Measurements from ENCODE around the gene STK11IP. TPM values are rescaled to one million over a fixed set of nuclear protein-coding genes. Genes with fewer than 3 reads are reported as not detected.
"Not testable (repeated sequence)": the region's sequence is repeated elsewhere in the genome, so short reads cannot be mapped to it uniquely, and the experiment has no call there.

STK11IP gene
- total RNA-seq, 1 experiment from 2014 or later = 29.3 TPM

DNA sequence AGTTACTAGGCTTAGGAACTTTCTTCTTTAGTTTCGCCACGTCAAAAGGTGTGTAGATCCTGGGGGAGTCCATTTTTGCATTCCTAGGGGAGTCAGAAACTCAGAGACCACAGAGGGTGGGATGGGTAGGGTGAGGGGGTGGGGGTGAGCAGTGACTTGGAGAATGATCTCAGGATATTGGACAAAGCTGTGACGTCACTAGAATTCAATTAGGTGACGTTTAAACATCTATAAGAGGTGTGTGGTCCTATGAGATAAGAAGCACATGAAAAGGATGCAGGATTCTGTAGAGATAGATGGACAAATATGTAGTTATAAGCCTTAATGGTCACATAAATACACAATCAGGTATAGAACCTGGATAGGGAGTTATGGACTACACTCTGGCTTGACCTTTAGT, 51.3 kb downstream of the STK11IP start:
- Mint-ChIP-seq H3K27me3 (ENCODE audit: unreplicated experiment) (no peaks in the 10 kb centered on the region), H3K4me3 (ENCODE audit: low read depth, unreplicated experiment) (no peak overlapping the region), H3K4me1 (ENCODE audit: low read depth, unreplicated experiment) (peaks cover 13% of the 10 kb centered on the region), H3K36me3 (ENCODE audit: insufficient read depth, unreplicated experiment) (peaks cover 8% of the 10 kb centered on the region), H3K27ac (ENCODE audit: unreplicated experiment) (no peak overlapping the region), H3K9me3 (ENCODE audit: low read depth, unreplicated experiment) (no peaks in the 10 kb centered on the region)
- no TSS peak for BruUV-seq (replicated peaks)
- CTCF ChIA-PET = interaction anchor here (0.7 kb wide), 2 partner anchors 1123 to 1847 kb away, joined by 3 read pairs; no protein-coding TSS in a partner anchor
- intact Hi-C loops (cut with micrococcal nuclease; ENCODE audit: unreplicated experiment) = no loop called here
- TF ChIP-seq CTCF (IDR thresholded peaks at IDR 0.05; ENCODE audit: unreplicated experiment) = no peak
- no peak for DNase-seq

DNA sequence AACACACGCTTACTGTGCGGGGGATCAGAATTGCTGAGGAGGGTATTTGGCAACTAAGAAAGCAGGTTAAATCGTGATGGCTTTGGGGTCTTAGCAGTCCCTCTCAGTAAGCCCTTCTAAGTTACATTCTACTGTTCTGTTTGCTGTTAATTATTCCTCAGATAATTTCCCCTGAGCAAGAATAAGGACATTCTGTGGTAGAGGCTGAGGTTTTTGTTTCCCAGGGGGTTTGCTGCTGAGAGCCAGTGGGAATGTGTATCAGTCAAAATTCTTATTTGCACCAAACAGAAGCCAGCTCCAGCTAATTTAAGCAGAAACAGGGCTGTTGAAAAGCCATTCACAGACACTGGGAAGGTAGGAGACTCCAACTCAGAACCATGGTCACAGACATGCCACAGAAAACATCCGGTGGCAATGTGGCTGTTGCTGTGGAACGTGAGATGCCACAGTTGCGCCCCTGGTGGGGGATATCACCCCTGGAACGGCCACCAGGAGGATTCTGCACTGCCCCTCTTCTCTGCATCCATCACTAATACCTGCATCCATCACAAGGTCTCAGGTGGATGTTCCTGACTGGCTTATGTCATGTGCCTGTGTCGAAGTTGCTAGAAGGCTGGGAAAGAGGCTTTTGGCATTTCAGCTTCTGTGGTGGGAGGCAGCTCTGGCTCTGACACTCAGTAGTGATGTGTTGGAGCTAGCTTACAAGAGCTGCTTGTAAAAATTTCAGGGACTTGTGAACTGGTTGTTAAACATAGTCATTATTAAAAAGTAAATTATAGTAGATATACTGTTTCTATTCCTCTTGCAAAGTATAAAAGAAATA, 53.0 kb downstream of the STK11IP start:
- H3K27ac Mint-ChIP-seq (ENCODE audit: unreplicated experiment) = no peak overlapping the region
- CTCF ChIA-PET = interaction anchor here (1.0 kb wide), 1 partner anchor 35 kb away, joined by 3 read pairs; no protein-coding TSS in a partner anchor
- H3K4me1 Mint-ChIP-seq (ENCODE audit: low read depth, unreplicated experiment) = peaks cover 5% of the 10 kb centered on the region
- peaks cover 5% of the 10 kb centered on the region for H3K36me3 Mint-ChIP-seq (ENCODE audit: insufficient read depth, unreplicated experiment)
- TF ChIP-seq CTCF (IDR thresholded peaks at IDR 0.05; ENCODE audit: unreplicated experiment) = no peak
- intact Hi-C loops (cut with micrococcal nuclease; ENCODE audit: unreplicated experiment) = no loop called here
- DNase-seq = no peak
- peaks cover 2% of the 10 kb centered on the region for H3K9me3 Mint-ChIP-seq (ENCODE audit: low read depth, unreplicated experiment)
- no peak overlapping the region for H3K4me3 Mint-ChIP-seq (ENCODE audit: low read depth, unreplicated experiment)
- BruUV-seq (replicated peaks) = no TSS peak
- no peaks in the 10 kb centered on the region for H3K27me3 Mint-ChIP-seq (ENCODE audit: unreplicated experiment)

DNA sequence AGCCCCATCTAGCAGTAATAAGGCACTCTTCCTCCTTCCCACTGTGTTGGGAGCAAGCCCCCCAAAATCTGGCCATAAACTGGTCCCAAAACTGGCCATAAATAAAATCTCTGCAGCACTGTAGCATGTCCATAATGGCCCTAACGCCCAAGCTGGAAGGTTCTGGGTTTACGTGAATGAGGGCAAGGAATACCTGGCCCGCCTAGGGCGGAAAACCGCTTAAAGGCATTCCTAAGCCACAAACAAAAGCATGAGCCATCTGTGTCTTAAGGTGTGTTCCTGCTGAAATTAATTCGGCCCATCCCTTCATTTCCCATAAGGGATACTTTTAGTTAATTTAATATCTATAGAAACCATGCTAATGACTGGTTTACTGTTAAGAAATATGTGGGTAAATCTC, 54.0 kb downstream of the STK11IP start:
- CTCF ChIA-PET; H3K36me3 Mint-ChIP-seq (ENCODE audit: insufficient read depth, unreplicated experiment); H3K9me3 Mint-ChIP-seq (ENCODE audit: low read depth, unreplicated experiment); H3K4me3 Mint-ChIP-seq (ENCODE audit: low read depth, unreplicated experiment); H3K27me3 Mint-ChIP-seq (ENCODE audit: unreplicated experiment); BruUV-seq (replicated peaks); intact Hi-C loops (cut with micrococcal nuclease; ENCODE audit: unreplicated experiment); H3K27ac Mint-ChIP-seq (ENCODE audit: unreplicated experiment); DNase-seq; H3K4me1 Mint-ChIP-seq (ENCODE audit: low read depth, unreplicated experiment): not testable (repeated sequence)

GRCh38 chr2:219656526-219656925, 58.9 kb downstream of the STK11IP start:
- H3K27ac Mint-ChIP-seq (ENCODE audit: unreplicated experiment) = no peak overlapping the region
- intact Hi-C loops (cut with micrococcal nuclease; ENCODE audit: unreplicated experiment) = no loop called here
- H3K27me3 Mint-ChIP-seq (ENCODE audit: unreplicated experiment) = no peaks in the 10 kb centered on the region
- TF ChIP-seq CTCF (IDR thresholded peaks at IDR 0.05; ENCODE audit: unreplicated experiment) = no peak
- no TSS peak for BruUV-seq (replicated peaks)
- peaks cover 16% of the 10 kb centered on the region for H3K9me3 Mint-ChIP-seq (ENCODE audit: low read depth, unreplicated experiment)
- no peak overlapping the region for H3K4me3 Mint-ChIP-seq (ENCODE audit: low read depth, unreplicated experiment)
- CTCF ChIA-PET = no interaction called here
- no peak for DNase-seq
- H3K4me1 Mint-ChIP-seq (ENCODE audit: low read depth, unreplicated experiment) = peaks cover 16% of the 10 kb centered on the region
- H3K36me3 Mint-ChIP-seq (ENCODE audit: insufficient read depth, unreplicated experiment) = peaks cover 9% of the 10 kb centered on the region
